Neural crest cell (in vitro differentiated cells): ENCODE measurements around the gene PHC1. TPM values are rescaled to one million over a fixed set of nuclear protein-coding genes. Genes with fewer than 3 reads are reported as not detected.

Experiments used
- DNase-seq: peaks from one replicate; pipeline ENCODE4 v3.0.0; 2021; ENCODE audit warnings: low read depth, mixed read lengths, low spot score
- H3K27ac Mint-ChIP-seq: one replicate; pipeline ENCODE4 v1.8.0; 2021; ENCODE audit warnings: mild to moderate bottlenecking, mixed read lengths; ENCODE audit not compliant: unreplicated experiment
- H3K27me3 Mint-ChIP-seq: 2 replicates; pipeline ENCODE4 v1.8.0; 2021; ENCODE audit warnings: low read depth, mild to moderate bottlenecking, mixed read lengths
- H3K36me3 Mint-ChIP-seq: 2 replicates; pipeline ENCODE4 v1.8.0; 2021; ENCODE audit warnings: low read depth, mild to moderate bottlenecking, mixed read lengths
- H3K4me1 Mint-ChIP-seq: 2 replicates; pipeline ENCODE4 v1.8.0; 2021; ENCODE audit warnings: mixed read lengths
- H3K4me3 Mint-ChIP-seq: one replicate; pipeline ENCODE4 v1.8.0; 2021; ENCODE audit warnings: mild to moderate bottlenecking, mixed read lengths
- H3K9me3 Mint-ChIP-seq: 2 replicates; pipeline ENCODE4 v1.8.0; 2021; ENCODE audit warnings: mixed read lengths
- total RNA-seq: library from RNA; stranded (reverse); gene quantifications from 2 replicates; pipeline ENCODE4 v1.2.1, GENCODE V29; 2021
- TF ChIP-seq, protein P1 (sequence below): fragments of 200-600 bp; sonication (generic); conservative IDR thresholded peaks from 2 replicates; pipeline ENCODE4 v1.5.0; 2021; ENCODE audit warnings: antibody characterized with exemption, mild to moderate bottlenecking

Gene PHC1
- total RNA-seq, 1 donor from 2014 or later = 108 TPM

DNA sequence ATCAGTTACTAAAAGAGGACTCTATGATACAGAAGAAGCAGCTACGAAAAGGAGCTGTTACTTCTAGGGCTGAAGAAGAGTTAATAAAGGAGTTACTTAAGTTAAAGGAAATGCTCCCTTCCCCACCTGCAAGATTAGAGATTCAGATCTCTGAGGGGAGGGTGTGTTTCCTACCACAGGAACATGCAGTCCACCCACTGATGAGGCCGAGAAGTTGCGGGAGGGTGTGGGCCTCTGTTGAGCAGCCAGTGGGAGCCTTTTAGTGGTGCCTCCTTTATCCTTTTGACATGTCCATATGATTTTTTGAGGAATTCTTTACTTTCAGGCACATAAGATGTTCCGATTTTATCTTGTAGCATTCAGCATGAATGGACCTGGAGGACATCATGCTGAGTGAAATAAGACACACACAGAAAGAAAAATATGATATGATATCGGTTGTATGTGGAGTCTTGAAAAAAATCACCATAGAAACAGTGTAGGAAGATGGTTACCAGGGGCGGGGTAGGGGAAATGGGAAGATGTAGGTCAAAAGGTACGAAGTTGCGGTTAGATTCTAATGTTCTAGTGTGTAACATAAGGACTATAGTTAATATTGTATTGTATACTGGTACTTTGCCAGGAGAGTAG, 39.6 kb downstream of the PHC1 start:
- Mint-ChIP-seq H3K4me1 (peaks cover 18% of the 10 kb centered on the region), H3K9me3 (peaks cover 10% of the 10 kb centered on the region), H3K27ac (no peak overlapping the region), H3K27me3 (no peaks in the 10 kb centered on the region), H3K36me3 (peaks cover 28% of the 10 kb centered on the region), H3K4me3 (peak overlapping the region; percentile 61)
- TF ChIP-seq, protein P1, sequence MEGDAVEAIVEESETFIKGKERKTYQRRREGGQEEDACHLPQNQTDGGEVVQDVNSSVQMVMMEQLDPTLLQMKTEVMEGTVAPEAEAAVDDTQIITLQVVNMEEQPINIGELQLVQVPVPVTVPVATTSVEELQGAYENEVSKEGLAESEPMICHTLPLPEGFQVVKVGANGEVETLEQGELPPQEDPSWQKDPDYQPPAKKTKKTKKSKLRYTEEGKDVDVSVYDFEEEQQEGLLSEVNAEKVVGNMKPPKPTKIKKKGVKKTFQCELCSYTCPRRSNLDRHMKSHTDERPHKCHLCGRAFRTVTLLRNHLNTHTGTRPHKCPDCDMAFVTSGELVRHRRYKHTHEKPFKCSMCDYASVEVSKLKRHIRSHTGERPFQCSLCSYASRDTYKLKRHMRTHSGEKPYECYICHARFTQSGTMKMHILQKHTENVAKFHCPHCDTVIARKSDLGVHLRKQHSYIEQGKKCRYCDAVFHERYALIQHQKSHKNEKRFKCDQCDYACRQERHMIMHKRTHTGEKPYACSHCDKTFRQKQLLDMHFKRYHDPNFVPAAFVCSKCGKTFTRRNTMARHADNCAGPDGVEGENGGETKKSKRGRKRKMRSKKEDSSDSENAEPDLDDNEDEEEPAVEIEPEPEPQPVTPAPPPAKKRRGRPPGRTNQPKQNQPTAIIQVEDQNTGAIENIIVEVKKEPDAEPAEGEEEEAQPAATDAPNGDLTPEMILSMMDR = no peak
- DNase-seq = no peak

DNA sequence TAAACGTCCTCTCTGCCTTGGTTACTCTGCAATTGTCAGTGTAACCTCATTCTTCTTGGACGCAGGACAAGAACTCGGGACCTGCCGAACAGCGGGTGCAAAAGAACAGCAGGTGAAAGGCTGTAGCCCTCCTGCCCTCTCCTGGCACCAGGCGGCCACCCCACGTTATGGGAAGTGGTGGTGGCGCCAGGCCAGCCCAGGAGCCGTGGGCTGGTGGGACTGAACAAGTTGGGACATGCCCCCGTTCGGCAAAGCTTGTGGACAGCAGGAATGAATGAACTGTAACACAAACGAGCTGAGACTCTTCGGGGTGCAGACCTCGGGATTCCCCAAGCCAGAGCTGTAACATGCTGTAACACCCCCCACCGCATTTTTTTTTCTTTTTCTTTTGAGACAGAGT, 41.8 kb downstream of the PHC1 start:
- Mint-ChIP-seq H3K36me3 (peaks cover 38% of the 10 kb centered on the region), H3K4me1 (no peaks in the 10 kb centered on the region), H3K27me3 (no peaks in the 10 kb centered on the region), H3K27ac (no peak overlapping the region), H3K4me3 (no peak overlapping the region), H3K9me3 (peaks cover 10% of the 10 kb centered on the region)
- no peak for DNase-seq
- TF ChIP-seq, protein P1 = no peak

DNA sequence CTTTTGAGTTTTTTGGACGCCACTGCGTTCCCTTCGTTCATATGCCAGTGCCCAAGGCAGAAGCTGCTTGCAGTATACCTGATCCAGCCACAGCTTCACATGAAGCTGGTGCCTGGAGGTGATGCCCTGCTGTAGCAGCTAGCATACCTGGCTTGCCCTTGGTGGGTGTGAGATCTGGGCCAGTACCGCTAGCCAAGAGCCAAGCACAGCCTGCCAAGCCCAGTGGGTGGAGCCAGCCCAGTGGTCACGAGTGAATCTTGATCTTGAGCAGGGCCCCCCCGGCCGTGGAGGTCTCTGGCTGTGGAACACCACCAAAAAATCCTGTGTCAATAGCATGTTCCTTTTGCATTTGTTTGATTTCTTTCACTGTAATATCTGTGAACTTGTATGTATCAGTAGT, 42.5 kb downstream of the PHC1 start:
- Mint-ChIP-seq H3K4me3 (no peak overlapping the region), H3K36me3 (peaks cover 41% of the 10 kb centered on the region), H3K4me1 (no peaks in the 10 kb centered on the region), H3K27me3 (no peaks in the 10 kb centered on the region), H3K9me3 (peaks cover 10% of the 10 kb centered on the region), H3K27ac (no peak overlapping the region)
- TF ChIP-seq, protein P1 = no peak
- DNase-seq = no peak

DNA sequence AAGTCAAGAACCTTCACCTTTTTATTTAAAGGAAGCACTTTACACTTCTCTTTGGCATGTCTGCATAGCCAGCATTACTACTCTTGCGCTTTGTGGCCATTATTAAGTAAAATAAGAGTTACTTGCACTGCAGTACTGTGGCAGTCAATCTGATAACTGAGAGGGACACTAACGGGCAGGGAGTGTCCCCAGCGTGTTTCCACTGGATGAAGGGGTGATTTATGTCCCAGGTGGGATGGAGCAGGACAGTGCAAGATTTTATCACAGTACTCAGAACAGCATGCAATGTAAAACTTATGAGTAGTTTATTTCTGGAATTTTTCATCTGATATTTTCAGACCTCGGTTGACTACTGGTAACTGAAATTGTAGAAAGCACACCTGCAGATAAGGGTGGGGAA, 43.3 kb downstream of the PHC1 start:
- Mint-ChIP-seq H3K36me3 (peaks cover 44% of the 10 kb centered on the region), H3K9me3 (peaks cover 9% of the 10 kb centered on the region), H3K27ac (no peak overlapping the region)

DNA sequence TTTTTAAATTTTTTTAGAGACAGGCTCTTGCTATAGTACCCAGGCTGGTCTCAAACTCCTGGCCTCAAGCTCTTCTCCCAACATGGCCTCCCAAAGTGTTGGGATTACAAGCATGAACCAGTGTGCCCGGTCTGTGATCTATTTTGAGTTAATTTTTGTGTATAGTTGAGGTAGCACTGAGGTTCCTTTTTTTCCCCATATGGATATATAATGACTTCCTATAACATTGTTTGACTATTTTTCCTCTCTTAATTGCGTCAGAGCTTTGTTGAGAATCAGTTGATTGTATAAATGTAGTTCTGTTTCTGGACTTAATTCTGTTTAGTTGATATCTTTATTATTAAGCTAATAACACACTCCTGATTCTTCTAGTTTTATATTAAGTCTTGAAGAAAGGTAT, 43.8 kb downstream of the PHC1 start:
- Mint-ChIP-seq H3K27ac (no peak overlapping the region), H3K4me1 (no peaks in the 10 kb centered on the region), H3K4me3 (no peak overlapping the region), H3K27me3 (no peaks in the 10 kb centered on the region), H3K36me3 (peaks cover 41% of the 10 kb centered on the region), H3K9me3 (peaks cover 5% of the 10 kb centered on the region)
- TF ChIP-seq, protein P1 = no peak
- DNase-seq = no peak

More for the DNA sequence above, 43.3 kb downstream of the PHC1 start:
- Mint-ChIP-seq H3K4me3 (no peak overlapping the region), H3K4me1 (no peaks in the 10 kb centered on the region), H3K27me3 (no peaks in the 10 kb centered on the region)
- TF ChIP-seq, protein P1 = no peak
- no peak for DNase-seq
